Stimulated activated CD8-positive, alpha-beta memory T cell treated with anti-CD3 and anti-CD28 coated beads, Interleukin-7, amount 100 ng/mL, for 48 hours (primary cell): ENCODE data around the gene PAAF1.
"Not testable (repeated sequence)": the region's sequence is repeated elsewhere in the genome, so short reads cannot be mapped to it uniquely, and the experiment has no call there.

Experiments used
- DNase-seq, 2 donors: peaks; one replicate each; pipeline ENCODE4 v3.0.0-alpha.2; 2020; ENCODE audit warnings: low read depth in 1 of 2; ENCODE audit errors: extremely low read depth in 1 of 2

Gene PAAF1

GRCh38 chr11:73878771-73879170, 2.0 kb downstream of the PAAF1 start:
- no peak for DNase-seq

- not testable (repeated sequence) for DNase-seq
Measured at GRCh38 chr11:73880449-73880848, 3.6 kb downstream of the PAAF1 start.

GRCh38 chr11:73883856-73884255, 7.1 kb downstream of the PAAF1 start:
- no peak for DNase-seq

- no peak for DNase-seq
Measured at GRCh38 chr11:73888244-73888643, 11.4 kb downstream of the PAAF1 start.

- no peak for DNase-seq
Measured at GRCh38 chr11:73889019-73889418, 12.2 kb downstream of the PAAF1 start.

DNA sequence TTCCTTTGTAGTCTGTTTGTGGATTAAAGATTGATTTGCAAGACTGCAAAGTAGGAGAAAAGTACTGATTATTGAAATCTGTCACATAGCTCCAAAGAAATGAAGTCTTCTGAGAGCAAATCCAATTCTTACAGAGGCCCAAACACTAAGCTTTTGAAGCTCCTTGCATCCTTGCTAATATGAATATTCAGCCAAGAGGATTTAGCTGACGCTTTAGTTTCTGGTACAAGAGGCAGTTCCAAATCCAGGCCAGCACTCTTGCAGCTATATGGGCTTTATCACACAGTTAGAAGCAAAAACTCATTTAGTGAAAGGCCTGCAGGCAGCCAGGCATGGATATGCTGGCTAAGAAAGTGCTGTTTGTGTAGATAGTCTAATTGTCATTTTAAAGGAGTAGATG, 12.7 kb downstream of the PAAF1 start:
- DNase-seq: no peak

- DNase-seq: no peak
Measured at GRCh38 chr11:73893041-73893440, 16.2 kb downstream of the PAAF1 start.

DNA sequence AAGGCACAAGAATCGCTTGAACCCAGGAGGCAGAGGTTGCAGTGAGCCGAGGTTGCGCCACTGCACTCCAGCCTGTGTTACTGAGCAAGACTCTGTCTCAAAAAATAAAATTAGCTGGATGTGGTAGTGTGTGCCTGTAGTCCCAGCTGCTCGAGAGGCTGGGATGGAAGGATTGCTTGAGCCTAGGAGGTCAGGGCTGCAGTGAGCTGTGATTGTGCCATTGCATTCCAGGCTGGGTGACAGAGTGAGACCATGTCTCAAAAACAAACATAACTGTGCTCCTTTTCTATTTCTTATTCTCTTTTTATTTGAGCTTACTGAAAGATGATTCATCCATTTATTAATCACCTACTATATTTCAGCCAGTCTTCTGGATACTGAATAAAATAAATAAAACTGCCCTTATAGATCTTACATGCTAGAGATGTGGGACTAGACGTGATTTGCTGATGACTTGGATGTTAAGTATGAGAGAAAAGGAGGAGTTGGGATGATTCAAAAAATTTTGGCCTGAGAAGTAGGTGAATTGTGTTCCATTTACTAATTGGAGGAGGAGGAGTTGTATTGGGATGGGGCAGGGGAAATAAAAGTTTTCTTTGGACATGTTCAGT, 18.0 kb downstream of the PAAF1 start:
- no peak for DNase-seq

DNA sequence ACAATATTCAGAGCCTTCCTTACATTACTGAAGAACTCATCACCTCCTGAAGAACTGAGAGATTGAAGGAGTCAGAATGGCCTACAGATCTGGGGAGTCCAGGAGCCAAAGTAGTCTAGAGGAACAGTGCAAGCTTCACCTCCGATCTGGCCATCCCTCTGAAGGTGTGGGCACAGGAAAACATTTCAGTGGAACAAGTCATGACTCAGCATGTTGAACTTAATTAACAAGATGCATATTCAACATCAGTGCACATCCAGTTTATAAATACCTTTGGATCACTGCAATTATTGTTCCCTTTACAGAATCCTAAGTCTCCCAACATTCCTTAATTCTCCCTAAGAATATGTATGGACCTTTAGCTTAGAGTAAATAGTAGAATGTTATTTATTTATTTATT, 25.5 kb downstream of the PAAF1 start:
- DNase-seq: no peak

- peak in 1 of 2 donors; percentile 16 for DNase-seq
Measured at GRCh38 chr11:73907191-73907590, 30.4 kb downstream of the PAAF1 start.

GRCh38 chr11:73912026-73912425, 35.2 kb downstream of the PAAF1 start:
- no peak for DNase-seq

DNA sequence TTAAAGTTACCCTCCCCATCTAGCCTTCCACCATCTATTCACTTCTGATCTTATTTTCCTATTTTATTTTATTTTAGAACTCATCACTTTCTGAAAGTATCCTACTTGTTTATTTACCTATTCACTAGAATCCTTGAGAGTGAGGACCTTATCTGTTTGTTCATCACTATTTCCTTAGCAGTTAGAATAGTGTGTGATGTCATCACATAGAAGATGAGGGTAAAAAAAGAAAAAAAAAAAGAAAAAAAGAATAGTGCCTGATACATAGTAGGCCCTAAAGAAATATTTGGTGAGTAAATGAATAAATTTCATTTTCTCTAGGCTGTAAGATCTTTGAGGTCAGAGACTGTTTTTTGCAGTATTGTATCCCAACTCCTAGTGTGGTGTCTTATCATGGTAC, 36.7 kb downstream of the PAAF1 start:
- DNase-seq: no peak

- DNase-seq: no peak
Measured at GRCh38 chr11:73914284-73914683, 37.5 kb downstream of the PAAF1 start.

- DNase-seq: no peak
Measured at GRCh38 chr11:73916435-73916834, 39.6 kb downstream of the PAAF1 start.

DNA sequence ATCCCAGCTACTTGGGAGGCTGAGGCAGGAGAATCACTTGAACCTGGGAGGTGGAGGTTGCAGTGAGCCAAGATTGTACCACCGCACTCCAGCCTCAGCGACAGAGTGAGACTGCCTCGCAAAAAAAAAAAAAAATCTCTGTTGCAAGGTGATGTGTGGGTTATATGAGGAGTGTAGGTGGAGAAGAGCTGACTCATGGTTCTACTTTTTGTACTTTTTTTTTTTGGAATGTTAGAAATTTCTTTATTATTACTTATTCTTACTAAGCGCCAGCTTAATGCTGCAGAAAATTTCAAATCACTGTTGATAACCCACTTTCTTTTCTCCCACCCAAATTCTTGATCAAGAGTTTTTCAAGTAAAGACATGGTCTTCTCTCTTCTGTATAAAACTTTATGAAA, 44.4 kb downstream of the PAAF1 start:
- DNase-seq: no peak

DNA sequence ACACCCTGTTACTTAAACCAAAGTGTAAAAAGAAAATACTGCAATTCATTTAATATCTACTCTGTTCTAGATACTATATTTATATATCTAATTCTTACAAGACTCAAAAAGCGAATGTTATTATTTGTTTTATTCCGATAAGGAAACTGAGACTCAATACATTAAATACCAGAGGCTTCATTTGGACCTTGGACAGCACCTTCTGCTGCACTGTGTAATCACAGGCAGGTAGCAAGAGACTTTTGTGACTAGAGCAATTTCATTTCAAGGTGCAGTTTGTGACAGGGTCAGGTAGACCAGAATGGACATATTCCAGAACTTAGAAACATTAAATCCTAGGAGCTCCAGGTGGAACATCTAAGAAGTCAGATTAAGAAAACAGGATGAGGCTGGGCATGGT, 52.6 kb downstream of the PAAF1 start:
- DNase-seq: no peak

GRCh38 chr11:73931039-73931645, 54.3 kb downstream of the PAAF1 start:
- DNase-seq: no peak

DNA sequence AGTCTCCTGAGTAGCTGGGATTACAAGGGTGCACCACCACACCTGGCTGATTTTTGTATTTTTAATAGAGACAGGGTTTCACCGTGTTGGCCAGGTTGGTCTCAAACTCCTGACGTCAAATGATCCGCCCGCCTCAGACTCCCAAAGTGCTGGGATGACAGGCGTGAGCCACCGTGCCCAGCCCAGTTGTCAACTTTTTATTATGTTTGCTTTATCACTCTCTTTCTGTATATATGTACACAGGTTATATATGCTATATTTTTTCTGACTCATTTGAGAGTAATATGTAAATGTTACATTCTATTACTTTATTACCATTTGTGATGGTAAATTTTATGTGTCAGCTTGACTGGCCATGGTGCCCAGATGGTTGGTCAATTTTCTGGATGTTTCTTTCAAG, 55.2 kb downstream of the PAAF1 start:
- DNase-seq: no peak

GRCh38 chr11:73932781-73933180, 56.0 kb downstream of the PAAF1 start:
- no peak for DNase-seq

DNA sequence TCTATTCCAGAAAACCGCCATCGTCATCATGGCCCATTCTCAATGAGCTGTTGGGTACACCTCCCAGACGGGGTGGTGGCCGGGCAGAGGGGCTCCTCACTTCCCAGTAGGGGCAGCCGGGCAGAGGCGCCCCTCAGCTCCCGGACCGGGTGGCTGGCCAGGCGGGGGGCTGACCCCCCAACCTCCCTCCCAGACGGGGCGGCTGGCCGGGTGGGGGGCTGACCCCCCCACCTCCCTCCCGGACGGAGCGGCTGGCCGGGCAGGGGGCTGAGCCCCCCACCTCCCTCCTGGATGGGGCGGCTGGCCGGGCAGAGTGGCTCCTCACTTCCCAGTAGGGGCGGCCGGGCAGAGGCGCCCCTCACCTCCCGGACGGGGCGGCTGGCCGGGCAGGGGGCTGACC, 59.2 kb downstream of the PAAF1 start:
- not testable (repeated sequence) for DNase-seq

DNA sequence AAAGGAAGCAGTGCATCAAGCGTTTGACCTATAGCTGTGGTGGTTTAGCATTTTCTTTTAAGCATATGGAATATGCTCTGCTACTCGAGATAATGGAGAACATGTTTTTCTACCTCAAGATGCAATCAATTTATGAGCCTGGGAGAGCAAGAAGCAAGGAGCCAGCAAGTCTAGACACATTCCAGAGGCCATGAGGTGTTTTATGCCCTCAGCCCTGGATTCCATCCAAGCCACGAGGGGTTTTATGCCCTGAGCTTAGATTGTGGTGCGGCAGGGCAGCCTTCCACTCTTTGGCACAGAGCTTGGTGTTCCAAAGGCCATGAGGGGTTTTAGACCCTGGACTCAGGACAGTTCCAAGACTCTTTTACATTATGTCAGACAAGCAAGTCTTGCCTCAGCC, 62.3 kb downstream of the PAAF1 start:
- DNase-seq: no peak

DNA sequence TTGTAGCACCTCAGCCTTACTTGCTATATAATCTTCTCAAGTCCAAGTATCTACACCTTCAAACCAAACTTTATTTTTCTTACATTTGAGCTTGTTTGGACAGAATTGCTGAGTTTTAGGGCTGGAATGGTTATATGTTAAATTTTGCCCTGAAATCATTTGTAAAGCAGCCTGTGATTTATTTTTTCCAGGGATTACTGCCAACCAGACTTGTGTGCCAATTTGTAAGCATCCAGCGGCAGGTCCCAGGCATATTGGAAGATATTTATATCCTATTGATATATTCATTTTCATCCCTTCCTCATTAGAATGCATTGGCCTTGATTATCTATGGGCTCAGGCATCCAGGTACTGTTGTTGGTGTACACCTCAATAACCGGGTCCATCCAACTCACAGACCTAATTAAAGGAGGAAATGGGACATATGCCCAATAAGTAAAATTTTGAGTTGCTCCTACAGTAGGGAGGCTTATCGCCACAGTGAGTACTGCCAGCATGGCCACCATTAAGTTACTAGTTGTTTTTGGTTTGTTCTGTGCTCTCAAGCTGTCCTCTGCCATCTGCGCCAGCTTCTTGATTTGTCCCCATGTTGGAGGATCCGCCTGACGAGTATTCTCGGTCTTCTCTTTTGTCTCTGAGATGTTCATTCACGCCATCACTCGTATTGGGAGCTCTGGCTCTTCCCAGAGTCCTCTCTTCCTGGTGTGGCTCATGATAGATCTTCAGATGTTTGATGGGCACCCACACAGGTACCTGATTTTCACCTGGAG, 64.2 kb downstream of the PAAF1 start:
- no peak for DNase-seq
